HG02571 (cell line): ENCODE measurements around the gene DUSP28.
A peak's percentile ranks its signal among the peaks of the same experiment; 100 is the strongest.

Experiments
- ATAC-seq: cut with Tn5 transposase; IDR thresholded peaks from one replicate; pipeline ENCODE4 v1.9.1; 2021; ENCODE audit warnings: mild to moderate bottlenecking, moderate library complexity; ENCODE audit not compliant: unreplicated experiment

DUSP28 gene

GRCh38 chr2:240585101-240585500 is 24.9 kb downstream of the DUSP28 start:
- ATAC-seq = no peak

- no peak for ATAC-seq
Measured at GRCh38 chr2:240585681-240586197, 25.6 kb downstream of the DUSP28 start.

DNA sequence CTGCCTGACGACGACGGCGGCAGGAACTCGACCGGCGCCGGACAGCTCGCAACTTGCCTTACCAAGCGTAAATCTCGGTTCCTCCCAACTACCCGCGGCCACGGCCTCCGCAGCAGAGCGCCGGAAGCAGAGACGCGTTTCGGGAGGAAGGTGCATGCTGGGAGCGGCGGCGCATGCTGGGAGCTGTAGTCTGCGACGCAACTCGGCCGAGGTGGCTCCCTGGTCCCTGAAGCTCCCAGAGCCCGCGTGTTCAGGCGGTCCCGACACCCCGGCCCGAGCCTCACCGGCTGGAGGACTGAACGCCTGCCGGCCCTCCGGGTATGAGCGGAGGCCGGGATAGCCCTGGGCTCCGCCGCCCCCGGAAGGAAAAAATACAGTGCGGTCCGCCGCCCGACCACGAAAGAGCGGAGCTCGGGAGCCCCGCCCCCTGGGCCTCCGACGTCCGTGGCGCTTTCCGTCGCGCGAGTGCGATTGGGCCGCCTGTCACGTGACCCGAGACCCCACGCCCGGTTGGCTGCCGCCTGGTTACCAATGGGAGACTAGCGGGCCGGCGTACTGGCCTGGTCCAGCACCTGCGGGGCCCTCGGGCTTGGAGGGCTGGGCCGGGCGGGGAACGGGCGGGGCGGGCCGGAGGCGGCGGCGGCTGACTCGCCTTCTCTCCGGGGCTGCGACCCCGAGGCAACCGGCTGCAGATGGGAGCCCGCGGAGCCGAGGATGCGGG is 26.2 kb downstream of the DUSP28 start, which contains the start of gene CAPN10:
TSS of gene CAPN10 (plus strand) at position 537 of the 721 bp plus-strand sequence. CDS start at position 715, 178 bp downstream.
- ATAC-seq = peak; percentile 58

DNA sequence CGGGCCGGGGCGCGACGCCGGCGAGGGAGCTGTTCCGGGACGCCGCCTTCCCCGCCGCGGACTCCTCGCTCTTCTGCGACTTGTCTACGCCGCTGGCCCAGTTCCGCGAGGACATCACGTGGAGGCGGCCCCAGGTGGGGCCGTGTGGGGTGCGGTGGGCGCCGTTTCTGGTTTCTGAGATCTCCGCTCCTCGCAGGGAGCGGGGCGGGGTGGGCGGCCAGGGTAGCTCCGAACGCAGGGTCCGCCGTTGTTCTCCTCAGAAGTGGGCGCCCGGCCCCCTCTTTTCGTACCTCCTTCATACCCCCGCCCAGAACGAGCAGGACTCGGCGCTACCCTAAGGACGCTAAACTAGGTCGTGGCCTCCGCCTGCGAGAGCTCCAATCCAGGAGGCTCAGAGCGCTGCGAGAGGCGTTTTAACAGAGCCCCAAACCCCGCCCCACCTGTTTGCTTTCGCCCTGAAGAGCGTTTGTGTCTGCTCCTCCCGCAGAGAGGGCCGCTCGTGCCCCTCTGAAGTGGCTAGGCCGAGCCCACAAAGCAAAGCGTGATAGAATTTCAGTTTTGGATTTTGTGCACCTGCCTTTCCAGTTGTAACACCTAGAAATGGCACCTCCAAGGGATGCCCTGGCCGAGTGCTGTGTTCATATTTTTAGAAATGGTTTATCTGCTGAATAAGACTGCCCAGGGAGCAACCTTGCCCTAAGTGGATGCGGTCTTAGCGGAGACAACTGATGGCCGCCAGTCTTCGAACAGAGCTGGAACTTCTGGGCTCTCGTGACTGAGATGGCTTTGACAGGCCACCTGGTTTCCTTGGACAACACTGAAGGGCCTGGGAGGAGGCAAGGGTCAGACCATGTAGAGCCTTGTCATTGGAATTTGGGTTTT is 27.0 kb downstream of the DUSP28 start:
- ATAC-seq = peak; percentile 0

DNA sequence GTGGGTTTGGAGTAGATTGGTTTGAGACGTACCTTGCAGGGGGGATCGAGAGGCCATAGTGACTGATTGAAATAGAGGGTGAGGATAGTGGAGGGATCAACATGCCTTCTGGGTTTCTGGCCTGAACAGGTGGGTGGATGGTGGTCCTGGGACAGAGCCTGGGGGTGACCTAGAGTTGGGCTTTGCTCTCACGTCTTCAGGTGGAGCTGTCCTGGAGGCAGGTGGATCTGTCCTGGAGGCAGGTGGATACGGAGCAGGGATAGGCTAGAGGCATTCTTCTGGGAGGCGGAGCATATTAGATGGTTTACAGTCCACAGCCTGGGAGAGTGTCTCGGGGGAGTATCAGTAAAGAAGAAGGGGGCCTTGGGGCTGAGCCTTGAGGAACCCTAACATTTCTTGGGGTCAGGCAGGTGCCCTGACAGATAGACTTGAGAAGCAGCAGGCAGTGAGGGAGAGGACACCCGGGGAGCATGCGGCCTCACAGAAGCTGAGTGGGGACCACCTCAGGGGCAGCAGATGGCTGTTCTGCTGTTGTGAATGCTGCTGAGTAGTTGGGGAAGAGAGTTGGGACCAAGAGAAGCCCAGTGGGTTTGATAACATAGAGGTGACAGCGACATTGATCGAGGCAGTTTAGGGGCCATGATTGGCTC is 28.0 kb downstream of the DUSP28 start:
- ATAC-seq = no peak

- ATAC-seq = no peak
Measured at GRCh38 chr2:240588669-240589068, 28.5 kb downstream of the DUSP28 start.

DNA sequence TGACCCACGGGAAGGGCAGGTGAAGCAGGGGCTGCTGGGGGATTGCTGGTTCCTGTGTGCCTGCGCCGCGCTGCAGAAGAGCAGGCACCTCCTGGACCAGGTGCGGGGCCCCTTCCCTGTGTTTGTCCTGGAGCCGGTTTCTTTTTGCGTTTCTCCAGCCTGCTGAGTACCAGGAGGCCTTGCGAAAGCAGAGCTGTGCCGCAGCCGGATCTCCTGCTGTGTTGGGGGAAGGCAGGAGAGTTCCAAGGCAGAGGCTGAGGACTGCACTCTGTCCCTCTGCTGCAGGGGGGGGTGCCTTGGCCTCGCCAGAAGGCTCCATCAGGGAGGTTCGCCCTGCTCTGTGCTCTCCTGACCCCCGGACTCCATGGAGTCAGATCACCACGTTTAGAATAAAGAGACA is 29.2 kb downstream of the DUSP28 start:
- no peak for ATAC-seq

- no peak for ATAC-seq
Measured at GRCh38 chr2:240589850-240590525, 29.8 kb downstream of the DUSP28 start.

DNA sequence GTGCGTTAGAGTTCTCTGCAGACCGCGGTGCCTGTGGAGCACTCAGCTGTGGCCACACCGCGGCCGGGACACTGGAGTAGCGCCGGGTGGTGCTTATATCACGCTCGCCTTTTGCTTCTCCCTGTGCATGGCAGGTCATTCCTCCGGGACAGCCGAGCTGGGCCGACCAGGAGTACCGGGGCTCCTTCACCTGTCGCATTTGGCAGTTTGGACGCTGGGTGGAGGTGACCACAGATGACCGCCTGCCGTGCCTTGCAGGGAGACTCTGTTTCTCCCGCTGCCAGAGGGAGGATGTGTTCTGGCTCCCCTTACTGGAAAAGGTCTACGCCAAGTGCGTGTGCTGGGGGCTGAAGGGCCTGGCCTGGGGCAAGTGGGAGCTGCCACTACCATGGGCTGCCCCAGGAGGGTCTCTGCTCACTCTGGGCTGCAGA is 30.5 kb downstream of the DUSP28 start:
- no peak for ATAC-seq

DNA sequence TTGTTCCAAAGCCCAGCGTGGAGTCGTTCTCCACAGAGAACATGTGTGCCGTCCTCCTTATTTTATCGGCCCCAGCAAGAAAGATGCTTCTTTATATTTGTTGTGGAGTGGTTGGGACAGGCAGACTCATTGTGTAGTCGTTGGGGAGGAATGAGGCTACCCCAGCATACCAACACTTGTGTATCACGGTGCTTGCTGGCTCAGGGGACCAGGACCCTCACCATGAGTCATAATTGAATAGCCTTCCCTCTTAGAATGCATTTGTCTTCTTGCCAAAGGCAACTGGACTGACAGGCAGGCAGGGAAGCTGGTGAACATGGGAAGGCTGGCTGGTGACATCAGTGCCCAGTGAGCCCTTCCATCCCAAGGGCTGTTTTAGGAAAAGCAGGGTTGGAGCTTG is 31.1 kb downstream of the DUSP28 start:
- ATAC-seq = no peak

- ATAC-seq = no peak
Measured at GRCh38 chr2:240591784-240592183, 31.6 kb downstream of the DUSP28 start.

GRCh38 chr2:240593026-240593702 is 33.0 kb downstream of the DUSP28 start:
- ATAC-seq = no peak

DNA sequence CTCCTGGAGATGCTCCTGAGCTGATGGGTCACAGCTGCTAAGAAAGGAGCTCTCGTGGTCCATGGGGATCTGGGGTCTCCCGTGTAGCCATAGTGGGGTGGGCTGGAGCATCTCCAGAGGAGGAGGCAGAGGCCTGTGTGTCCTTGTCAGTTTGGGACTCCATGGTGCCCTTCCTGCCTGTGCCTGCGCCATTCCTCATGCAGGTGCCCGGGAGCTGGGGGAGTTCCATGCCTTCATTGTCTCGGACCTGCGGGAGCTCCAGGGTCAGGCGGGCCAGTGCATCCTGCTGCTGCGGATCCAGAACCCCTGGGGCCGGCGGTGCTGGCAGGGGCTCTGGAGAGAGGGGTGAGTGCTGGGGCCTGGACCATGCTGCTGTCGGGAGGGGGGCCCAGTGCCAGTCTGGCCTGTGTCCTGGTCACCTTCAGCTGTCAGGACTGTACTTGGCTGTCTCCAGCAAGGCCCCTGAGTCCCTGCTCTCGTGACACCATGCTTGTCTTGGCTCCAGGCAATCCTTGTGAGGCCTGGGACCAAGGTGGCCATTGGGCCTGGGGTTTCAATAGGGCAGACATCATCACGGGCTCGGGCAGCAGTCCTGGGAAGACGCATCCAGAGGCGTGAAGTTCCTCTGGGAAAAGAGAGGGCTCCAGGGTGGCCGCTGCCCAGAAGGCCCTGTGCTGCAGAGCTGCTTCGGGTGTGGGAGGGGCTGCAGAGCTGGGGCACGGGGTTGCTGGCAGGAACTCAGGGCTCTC is 33.7 kb downstream of the DUSP28 start:
- ATAC-seq = no peak

DNA sequence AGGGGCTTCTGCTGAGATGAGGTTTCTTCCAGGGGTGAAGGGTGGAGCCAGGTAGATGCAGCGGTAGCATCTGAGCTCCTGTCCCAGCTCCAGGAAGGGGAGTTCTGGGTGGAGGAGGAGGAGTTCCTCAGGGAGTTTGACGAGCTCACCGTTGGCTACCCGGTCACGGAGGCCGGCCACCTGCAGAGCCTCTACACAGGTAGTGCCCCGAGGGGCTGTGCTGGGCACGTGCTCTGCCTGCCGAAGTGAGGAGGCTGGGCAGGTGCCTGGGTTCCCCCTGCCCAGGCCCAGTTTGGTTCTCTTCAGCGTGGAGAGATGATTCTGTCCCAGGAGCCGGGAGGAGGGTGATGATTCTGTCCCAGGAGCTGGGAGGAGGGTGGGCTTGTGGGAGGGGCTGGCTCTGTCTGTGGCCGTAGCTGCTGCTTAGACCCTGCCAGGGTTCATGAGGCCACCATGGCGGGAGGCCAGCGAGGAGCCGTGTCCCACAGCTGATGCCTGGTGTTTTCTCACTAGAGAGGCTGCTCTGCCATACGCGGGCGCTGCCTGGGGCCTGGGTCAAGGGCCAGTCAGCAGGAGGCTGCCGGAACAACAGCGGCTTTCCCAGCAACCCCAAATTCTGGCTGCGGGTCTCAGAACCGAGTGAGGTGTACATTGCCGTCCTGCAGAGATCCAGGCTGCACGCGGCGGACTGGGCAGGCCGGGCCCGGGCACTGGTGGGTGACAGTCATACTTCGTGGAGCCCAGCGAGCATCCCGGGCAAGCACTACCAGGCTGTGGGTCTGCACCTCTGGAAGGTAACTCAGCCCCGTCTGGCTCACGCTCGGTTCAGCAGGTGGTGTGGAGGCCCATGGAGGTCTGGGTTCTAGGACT is 34.6 kb downstream of the DUSP28 start:
- no peak for ATAC-seq

GRCh38 chr2:240595381-240596079 is 35.4 kb downstream of the DUSP28 start:
- no peak for ATAC-seq

GRCh38 chr2:240596080-240596460 is 35.9 kb downstream of the DUSP28 start:
- no peak for ATAC-seq

DNA sequence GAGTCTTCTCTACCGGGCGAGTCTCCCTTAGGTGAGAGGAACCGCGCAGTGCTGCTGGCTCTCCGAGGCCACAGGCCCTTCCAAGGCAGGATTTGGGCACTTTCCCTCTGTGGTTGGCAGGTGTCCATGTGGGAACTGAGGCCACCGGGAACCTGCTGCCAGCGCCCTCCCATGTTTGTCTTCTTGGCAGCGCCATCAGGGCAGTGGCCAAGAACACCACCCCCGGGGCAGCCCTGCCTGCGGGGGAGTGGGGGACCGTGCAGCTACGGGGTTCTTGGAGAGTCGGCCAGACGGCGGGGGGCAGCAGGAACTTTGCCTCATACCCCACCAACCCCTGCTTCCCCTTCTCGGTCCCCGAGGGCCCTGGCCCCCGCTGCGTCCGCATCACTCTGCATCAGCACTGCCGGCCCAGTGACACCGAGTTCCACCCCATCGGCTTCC is 36.4 kb downstream of the DUSP28 start:
- no peak for ATAC-seq

- no peak for ATAC-seq
Measured at GRCh38 chr2:240597054-240597418, 36.9 kb downstream of the DUSP28 start.
